Activated T-cell treated with anti-CD3 and anti-CD28 coated beads, Interleukin-2, amount 50 U/mL, for 24 hours (primary cell): ENCODE results near the gene UBE2C.
"Not testable (repeated sequence)": the region's sequence is repeated elsewhere in the genome, so short reads cannot be mapped to it uniquely, and the experiment has no call there.

Experiments
- DNase-seq: peaks from one replicate; pipeline ENCODE4 v3.0.0-alpha.2; 2020
- H3K27ac Mint-ChIP-seq: 2 replicates; pipeline ENCODE4 v1.8.0; 2020; ENCODE audit warnings: mild to moderate bottlenecking, mixed read lengths
- H3K27me3 Mint-ChIP-seq: 2 replicates; pipeline ENCODE4 v1.8.0; 2020; ENCODE audit warnings: mixed read lengths
- H3K36me3 Mint-ChIP-seq: 2 replicates; pipeline ENCODE4 v1.8.0; 2020; ENCODE audit warnings: low read depth, mixed read lengths
- H3K4me1 Mint-ChIP-seq: 2 replicates; pipeline ENCODE4 v1.8.0; 2020; ENCODE audit warnings: low read depth, mixed read lengths
- H3K4me3 Mint-ChIP-seq: 2 replicates; pipeline ENCODE4 v1.8.0; 2020; ENCODE audit warnings: mild to moderate bottlenecking, moderate library complexity, mixed read lengths
- H3K9me3 Mint-ChIP-seq: 2 replicates; pipeline ENCODE4 v1.8.0; 2020; ENCODE audit warnings: mixed read lengths

The UBE2C gene

DNA sequence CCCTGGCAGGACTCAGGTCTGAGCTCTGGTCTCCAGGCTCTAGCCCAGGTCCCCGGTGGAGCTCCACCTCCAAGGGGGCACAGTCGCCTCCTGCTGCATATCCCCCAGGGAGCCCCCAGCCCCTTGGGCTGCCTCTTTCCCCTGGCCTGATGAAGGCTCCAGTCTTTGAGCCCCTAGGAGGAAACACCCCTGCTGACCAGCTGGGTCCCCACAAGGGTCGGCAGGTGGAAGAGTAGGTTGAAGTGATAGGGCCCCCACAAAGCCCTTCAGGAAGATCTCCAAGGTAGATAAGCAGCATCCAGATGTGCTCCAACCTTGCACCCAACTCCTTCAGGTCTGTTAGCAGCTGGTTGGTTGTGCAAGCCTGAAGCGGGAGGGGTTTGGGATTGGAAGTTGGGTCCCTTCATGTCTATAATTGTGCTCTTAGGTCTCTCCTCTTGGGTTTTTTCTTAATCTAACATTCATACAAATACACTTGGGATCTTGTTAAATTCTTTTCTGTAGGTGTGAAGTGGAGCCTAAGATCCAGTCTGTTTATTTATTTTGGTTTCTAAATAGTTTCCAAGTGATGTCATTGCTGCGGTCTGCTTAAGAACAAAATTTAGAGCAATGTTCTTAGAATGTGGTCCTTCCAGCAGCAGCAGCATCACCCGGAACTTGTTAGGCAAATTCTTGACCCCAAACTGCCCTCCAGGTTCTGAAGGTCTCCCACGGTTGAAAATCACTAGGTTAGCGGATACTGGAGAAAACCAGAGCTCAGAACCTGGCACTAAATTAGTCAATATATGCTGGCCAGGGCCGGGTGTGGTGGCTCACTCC lies 5.1 kb downstream of the UBE2C start:
- no peaks in the 10 kb centered on the region for H3K9me3 Mint-ChIP-seq
- H3K4me3 Mint-ChIP-seq, result no peak overlapping the region
- peaks cover 48% of the 10 kb centered on the region for H3K36me3 Mint-ChIP-seq
- H3K27me3 Mint-ChIP-seq, result peaks cover 14% of the 10 kb centered on the region
- no peak overlapping the region for H3K27ac Mint-ChIP-seq
- H3K4me1 Mint-ChIP-seq, result peaks cover 17% of the 10 kb centered on the region
- DNase-seq, result no peak

DNA sequence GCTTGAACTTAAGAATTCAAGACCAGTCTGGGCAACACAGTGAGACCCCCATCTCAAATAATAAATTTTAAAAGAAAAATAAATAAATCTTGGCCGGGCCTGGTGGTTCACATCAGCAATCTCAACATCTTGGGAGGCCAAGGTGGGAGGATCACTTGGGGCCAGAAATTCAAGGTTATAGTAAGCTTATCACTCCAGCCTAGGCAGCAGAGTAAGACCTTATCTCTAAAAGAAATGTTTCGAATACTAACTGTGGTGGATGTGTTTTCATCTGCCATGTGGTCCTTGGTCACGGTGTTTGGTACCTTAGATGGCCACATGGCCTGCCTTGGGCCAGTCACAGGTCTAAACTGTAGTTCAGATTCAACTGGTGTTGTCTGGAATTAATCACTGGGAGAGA lies 5.8 kb downstream of the UBE2C start:
- no peak overlapping the region for H3K4me3 Mint-ChIP-seq
- no peak for DNase-seq
- H3K36me3 Mint-ChIP-seq, result peaks cover 42% of the 10 kb centered on the region
- no peaks in the 10 kb centered on the region for H3K9me3 Mint-ChIP-seq
- H3K27ac Mint-ChIP-seq, result no peak overlapping the region
- peaks cover 15% of the 10 kb centered on the region for H3K4me1 Mint-ChIP-seq
- H3K27me3 Mint-ChIP-seq, result peaks cover 21% of the 10 kb centered on the region

DNA sequence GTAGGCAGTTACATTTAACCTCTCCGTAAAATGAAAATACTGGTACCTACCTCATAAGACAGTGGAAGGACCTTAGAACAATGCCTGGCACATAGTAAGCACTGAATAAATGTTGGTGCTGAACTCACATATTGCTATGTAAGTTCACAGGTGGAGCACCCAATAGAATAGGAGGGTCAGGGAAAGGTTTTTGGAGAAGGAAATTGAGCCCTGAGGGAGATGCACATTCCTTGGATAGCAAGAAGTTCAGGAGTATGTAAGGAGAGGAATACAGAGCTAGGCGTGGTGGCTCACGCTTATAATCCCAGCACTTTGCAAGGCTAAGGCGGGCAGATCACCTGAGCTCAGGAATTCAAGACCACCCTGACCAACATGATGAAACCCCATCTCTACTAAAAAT lies 7.0 kb downstream of the UBE2C start:
- Mint-ChIP-seq H3K4me1 (peaks cover 19% of the 10 kb centered on the region), H3K4me3 (no peak overlapping the region), H3K9me3 (no peaks in the 10 kb centered on the region), H3K27me3 (peaks cover 33% of the 10 kb centered on the region), H3K27ac (no peak overlapping the region), H3K36me3 (peaks cover 32% of the 10 kb centered on the region)
- DNase-seq, result no peak

DNA sequence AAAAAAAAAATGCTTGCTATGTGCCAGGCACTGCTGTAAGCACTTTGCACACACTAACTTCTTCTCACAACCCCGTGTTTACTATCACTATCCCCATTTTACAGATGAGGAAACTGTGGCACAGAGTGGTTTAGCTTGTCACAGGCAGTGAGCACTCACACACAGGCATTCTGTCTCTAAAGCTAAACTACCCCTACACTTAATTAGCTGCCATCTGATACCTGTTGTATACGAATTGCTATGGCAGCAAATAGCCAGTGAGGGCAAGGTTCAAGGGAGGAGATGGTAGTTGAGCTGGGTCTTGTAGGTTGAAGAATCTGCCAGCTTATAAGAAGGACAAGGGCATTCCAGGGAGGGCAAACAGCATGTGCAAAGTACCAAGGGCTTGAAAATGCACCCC lies 9.5 kb downstream of the UBE2C start:
- H3K4me1 Mint-ChIP-seq, result peaks cover 18% of the 10 kb centered on the region
- H3K4me3 Mint-ChIP-seq, result no peak overlapping the region
- DNase-seq, result no peak
- H3K9me3 Mint-ChIP-seq, result no peaks in the 10 kb centered on the region
- no peak overlapping the region for H3K27ac Mint-ChIP-seq
- peaks cover 38% of the 10 kb centered on the region for H3K27me3 Mint-ChIP-seq
- peaks cover 9% of the 10 kb centered on the region for H3K36me3 Mint-ChIP-seq

DNA sequence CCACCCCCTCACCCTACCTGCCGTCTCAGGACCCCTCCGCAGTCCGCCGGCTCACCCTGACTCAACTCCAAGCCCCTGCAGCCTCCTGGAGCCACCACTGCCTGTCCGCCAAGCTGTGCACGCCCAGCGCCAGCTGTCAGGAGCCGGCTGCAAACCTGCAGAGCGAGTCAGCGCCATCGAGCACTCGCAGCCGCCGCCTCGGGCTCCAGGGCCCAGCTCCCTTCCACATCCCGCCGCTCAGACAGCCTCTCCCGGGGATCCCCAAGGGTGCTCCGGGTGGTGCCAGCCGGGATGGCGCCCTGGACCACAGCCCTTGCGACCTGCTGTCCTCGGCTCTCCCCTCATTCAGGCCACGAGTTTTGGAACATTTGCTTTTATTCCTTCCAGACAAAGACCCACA lies 10.4 kb downstream of the UBE2C start:
- Mint-ChIP-seq H3K36me3 (peaks cover under 1% of the 10 kb centered on the region), H3K4me3 (no peak overlapping the region), H3K27me3 (peaks cover 38% of the 10 kb centered on the region), H3K9me3 (no peaks in the 10 kb centered on the region), H3K27ac (no peak overlapping the region), H3K4me1 (peaks cover 18% of the 10 kb centered on the region)
- no peak for DNase-seq

DNA sequence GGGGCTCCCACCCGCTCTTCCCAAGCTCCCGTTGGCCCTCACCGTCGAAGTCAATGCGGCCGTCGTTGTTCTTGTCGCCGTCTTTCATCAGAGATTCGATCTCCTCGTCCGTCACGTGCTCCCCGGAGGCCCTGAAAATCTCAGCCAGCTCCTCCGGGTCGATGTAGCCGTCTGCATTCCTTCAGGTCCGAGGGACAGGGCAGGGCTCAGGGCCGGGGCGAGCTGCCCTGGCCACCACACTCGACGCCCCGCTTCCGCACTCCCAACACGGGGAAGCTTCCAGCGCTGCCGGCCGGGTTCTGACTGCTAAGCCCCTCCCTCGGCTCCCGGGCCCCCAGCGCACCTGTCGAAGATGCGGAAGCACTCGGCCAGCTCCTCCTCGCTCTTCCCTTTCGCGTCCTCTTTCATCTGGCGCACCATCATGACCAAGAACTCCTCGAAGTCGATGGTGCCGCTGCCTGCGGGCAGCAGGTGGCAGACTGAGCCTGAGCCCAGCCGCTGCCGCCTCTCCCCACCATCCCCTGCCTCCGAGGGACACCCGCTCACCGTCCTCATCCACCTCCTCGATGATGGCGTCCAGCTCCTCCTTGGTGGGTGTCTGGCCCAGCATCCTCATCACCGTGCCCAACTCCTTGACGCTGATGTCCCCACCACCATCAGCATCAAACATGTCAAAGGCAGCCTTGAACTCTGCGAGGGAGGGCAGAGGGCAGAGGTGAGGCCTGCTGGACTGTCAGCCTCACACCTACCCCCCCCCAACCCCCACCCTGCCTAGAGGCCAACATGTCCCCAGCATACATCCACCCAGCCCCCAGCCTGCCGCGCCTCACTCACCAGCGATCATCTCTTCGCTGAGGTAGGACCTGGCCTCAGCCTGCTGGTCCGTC lies 11.7 kb downstream of the UBE2C start:
- Mint-ChIP-seq H3K27ac (peak overlapping the region; percentile 59), H3K4me3 (peak overlapping the region; percentile 53)

DNA sequence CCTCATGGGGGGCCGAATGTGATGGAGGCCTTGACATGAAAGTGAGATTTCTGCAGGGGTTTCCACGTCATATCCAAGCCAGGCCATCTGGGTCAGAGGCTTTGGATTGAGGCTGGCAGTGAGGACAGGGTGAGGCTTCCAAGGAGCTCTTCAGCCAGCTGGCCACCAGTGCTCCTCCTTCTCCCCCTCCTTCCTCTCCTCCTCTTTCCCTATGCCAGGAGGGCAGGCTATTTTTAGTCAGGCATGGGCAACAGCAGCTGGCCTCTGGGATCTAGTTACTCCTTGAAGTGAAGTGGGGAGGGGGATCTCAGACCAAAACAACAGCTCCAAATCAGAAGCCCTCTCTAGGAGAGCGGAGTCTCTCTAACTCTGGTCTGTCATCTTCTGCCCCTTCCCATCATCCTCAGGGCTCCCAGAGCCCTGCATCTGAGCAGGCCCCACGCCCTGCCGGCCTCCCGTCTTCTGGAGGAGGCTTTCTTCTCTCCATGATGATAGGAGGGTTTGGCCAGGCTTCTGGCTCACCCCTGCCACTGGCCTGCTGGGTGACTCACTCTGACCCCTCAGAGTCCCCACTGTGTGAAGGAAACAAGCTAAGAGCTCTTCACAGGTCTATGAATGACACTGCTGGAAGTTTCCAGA lies 14.1 kb downstream of the UBE2C start:
- Mint-ChIP-seq H3K9me3 (no peaks in the 10 kb centered on the region), H3K27ac (no peak overlapping the region), H3K27me3 (peaks cover 33% of the 10 kb centered on the region), H3K4me3 (no peak overlapping the region), H3K4me1 (peaks cover 18% of the 10 kb centered on the region), H3K36me3 (no peaks in the 10 kb centered on the region)
- no peak for DNase-seq

More for the DNA sequence above, 11.7 kb downstream of the UBE2C start:
- peaks cover 38% of the 10 kb centered on the region for H3K27me3 Mint-ChIP-seq
- H3K9me3 Mint-ChIP-seq, result no peaks in the 10 kb centered on the region
- peak; percentile 67 for DNase-seq
- no peaks in the 10 kb centered on the region for H3K36me3 Mint-ChIP-seq
- H3K4me1 Mint-ChIP-seq, result peaks cover 18% of the 10 kb centered on the region

DNA sequence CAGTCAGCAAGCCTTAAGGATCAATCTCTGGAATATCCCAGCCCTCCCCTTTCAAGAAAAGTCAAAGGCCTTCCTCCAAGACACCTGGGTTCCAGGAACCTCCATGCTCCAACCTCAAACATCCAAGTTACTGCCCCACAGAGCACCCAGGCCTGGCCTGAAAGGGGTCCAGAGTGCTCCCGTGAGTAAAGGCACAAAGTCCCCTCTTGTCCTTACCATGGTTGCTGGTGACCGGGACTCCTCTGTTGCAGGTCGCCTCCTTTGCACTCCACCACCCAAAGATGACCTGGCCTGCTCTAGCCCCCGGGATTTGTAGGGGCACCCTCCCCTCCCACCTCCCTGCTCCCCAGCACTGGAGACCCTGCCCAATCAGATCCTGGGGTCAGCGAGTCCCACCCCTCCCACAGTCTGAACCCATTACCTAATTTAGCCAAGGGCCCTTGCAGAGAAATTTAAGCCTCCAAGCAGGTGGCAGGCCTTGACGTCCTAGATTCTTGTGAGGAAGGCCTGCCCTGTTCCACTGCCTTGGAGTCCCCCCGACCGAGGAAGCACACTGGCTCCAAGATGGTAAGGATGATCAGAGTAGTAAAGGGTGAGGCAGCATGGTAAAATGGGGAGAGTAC lies 14.7 kb downstream of the UBE2C start, which contains the start of gene TNNC2:
Gene TNNC2 (minus strand): TSS at position 283 of the 623 bp plus-strand sequence. CDS start 64 bp downstream, at position 219.
- H3K27ac Mint-ChIP-seq, result peak within 1 kb of the TSS; percentile 44
- H3K4me1 Mint-ChIP-seq, result peaks cover 18% of the 10 kb centered on the region
- H3K4me3 Mint-ChIP-seq, result no peak within 1 kb of the TSS
- no peaks in the 10 kb centered on the region for H3K36me3 Mint-ChIP-seq
- H3K9me3 Mint-ChIP-seq, result no peaks in the 10 kb centered on the region
- H3K27me3 Mint-ChIP-seq, result peaks cover 28% of the 10 kb centered on the region
- no peak for DNase-seq

DNA sequence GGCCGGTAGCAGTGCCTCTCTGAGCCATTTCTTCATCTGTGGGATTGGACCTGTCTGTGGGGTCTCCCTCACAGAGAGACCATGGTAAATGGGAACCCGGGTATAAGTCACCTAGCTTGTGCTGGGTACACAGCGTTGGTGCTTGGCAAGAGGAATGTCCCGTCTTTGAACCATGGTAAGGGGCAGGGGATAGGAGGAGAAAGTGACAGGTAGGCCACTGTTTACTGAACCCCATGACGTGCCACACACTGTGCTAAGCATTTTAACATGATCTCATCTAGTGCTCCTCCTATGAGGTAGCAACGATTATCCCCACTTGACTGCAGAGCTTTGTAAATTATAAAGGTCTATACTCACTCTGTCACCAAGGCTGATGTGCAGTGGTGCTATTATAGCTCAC lies 15.3 kb downstream of the UBE2C start:
- Mint-ChIP-seq H3K27me3 (peaks cover 23% of the 10 kb centered on the region), H3K9me3 (no peaks in the 10 kb centered on the region), H3K4me3 (no peak overlapping the region), H3K27ac (no peak overlapping the region), H3K36me3 (no peaks in the 10 kb centered on the region), H3K4me1 (peaks cover 16% of the 10 kb centered on the region)
- DNase-seq, result no peak

DNA sequence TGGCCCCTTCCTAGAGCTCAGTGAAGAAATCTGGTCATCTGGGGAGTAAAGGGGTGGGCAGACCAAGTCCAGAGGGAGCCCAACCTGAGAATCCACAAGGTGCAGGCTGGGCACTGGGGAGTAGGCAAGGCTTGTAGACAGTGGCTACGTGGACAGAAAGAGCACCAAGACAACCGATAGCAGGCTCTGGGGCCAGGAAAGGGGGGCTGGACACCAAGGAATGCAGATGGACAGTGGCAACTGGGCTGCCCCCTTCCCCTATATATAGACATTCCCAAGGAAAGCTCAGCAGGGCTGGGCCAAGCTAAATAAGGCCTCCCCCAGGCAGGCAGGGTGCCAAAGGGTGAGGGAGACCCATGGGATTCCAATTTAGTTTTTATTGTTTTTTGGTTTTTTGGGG lies 16.1 kb downstream of the UBE2C start:
- no peak overlapping the region for H3K4me3 Mint-ChIP-seq
- no peak for DNase-seq

DNA sequence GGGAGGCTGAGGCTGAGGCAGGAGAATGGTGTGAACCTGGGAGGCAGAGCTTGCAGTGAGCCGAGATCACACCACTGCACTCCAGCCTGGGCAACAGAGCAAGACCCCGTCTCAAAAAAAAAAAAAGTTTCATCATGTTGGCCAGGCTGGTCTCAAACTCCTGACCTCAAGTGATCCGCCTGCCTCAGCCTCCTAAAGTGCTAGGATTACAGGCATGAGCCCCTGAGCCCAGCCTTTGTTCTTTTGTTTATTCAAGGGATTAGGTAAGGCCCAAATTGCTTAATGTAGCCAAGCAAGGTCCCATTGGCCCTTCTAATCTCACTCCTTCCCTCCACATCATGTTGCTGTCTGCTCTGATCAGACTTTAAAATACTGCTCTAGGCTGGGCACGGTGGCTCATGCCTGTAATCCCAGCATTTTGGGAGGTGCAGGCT lies 17.2 kb downstream of the UBE2C start:
- not testable (repeated sequence) for H3K9me3 Mint-ChIP-seq, H3K36me3 Mint-ChIP-seq, DNase-seq, H3K27me3 Mint-ChIP-seq, H3K27ac Mint-ChIP-seq, H3K4me3 Mint-ChIP-seq
- H3K4me1 Mint-ChIP-seq, result peaks cover 14% of the 10 kb centered on the region

More for the DNA sequence above, 16.1 kb downstream of the UBE2C start:
- Mint-ChIP-seq H3K9me3 (no peaks in the 10 kb centered on the region), H3K27me3 (peaks cover 14% of the 10 kb centered on the region), H3K4me1 (peaks cover 18% of the 10 kb centered on the region), H3K27ac (no peak overlapping the region), H3K36me3 (no peaks in the 10 kb centered on the region)

DNA sequence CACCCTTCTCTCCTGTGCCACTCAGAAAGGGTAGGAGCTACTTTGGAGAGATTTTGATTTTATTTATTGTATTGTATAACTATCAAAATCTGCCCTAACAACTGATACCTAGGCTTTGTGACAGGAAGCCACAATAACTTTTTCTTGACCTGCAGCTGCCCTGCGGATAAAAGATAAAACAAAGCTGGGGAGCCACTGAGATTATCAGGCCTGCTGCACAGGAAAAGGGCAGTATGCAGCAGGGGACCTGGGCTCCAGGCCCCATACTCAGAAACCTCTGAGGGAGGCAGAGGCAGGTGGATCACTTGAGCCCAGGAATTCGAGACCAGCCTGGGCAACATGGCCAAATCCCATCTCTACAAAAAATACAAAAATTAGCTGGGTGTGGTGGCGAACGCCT lies 20.2 kb downstream of the UBE2C start:
- no peak overlapping the region for H3K4me3 Mint-ChIP-seq
- no peak for DNase-seq
- H3K9me3 Mint-ChIP-seq, result no peaks in the 10 kb centered on the region
- no peaks in the 10 kb centered on the region for H3K27me3 Mint-ChIP-seq
- H3K27ac Mint-ChIP-seq, result no peak overlapping the region
- peaks cover 12% of the 10 kb centered on the region for H3K4me1 Mint-ChIP-seq
- no peaks in the 10 kb centered on the region for H3K36me3 Mint-ChIP-seq

DNA sequence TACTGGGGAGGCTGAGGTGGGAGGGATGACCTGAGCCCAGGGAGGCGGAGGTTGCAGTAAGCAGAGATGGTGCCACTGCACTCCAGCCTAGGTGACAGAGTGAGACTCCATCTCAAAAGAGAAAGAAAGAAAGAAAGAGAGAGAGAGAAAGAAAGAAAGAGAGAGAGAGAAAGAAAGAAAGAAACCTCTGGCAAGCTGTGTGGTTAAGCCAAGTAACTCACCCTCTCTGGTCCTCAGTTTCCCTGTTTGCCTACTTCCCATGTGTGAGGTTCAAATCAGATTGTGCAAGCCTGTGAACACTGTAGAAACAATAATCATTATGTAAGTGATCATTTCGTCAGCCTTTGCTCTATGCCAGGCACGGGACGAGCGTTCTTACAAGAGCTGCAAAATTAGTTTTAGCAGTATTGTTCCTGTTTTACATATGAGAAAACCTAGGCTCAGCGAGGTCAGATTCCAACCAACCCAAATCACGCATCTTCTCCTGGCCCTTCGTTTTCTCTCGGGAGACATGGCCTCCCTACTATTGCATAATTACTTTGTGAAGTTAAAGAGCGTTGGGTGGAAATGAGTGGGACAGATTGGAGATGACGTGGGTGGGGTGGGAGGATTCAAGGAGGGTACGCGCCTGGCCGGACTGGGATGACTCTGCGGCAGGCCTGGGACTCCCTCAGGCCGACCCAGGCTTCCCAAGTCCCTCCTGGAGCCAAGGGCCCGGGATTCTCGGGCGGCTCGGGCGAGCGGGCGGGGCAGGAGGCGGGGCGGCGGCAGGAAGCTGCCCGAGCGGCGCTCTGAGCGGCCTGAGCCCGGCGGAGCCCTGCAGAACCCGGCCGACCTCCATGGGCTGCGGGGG lies 20.8 kb downstream of the UBE2C start, which contains the start of gene SNX21:
Gene SNX21 (plus strand): TSS at position 770 of the 853 bp plus-strand sequence. CDS start 121 bp downstream, outside the sequence.
- peak; percentile 57 for DNase-seq
- peaks cover 12% of the 10 kb centered on the region for H3K4me1 Mint-ChIP-seq
- H3K36me3 Mint-ChIP-seq, result no peaks in the 10 kb centered on the region
- H3K27me3 Mint-ChIP-seq, result no peaks in the 10 kb centered on the region
- no peaks in the 10 kb centered on the region for H3K9me3 Mint-ChIP-seq
- peak within 1 kb of the TSS; percentile 71 for H3K4me3 Mint-ChIP-seq
- H3K27ac Mint-ChIP-seq, result peak within 1 kb of the TSS; percentile 61
